Spleen (tissue), 11 donors: ENCODE measurements around the gene C6orf58. TPM values are rescaled to one million over a fixed set of nuclear protein-coding genes. Genes with fewer than 3 reads are reported as not detected.
"Not testable (repeated sequence)": the region's sequence is repeated elsewhere in the genome, so short reads cannot be mapped to it uniquely, and the experiment has no call there.

ENCODE experiments used
- DNase-seq: peaks from one replicate; pipeline ENCODE4 v3.0.0-alpha.2; 2020
- H3K27ac ChIP-seq, 8 donors: fragments of 200-600 bp; sonication (generic) in 7 of 8; 1 replicate in 4 of 8; 2 replicates in 4 of 8; pipeline versions ENCODE4 v1.5.0 to v1.8.0; 2016 to 2021; ENCODE audit warnings: inconsistent platforms in 4 of 8, mild to moderate bottlenecking in 4 of 8, moderate library complexity in 1 of 8
- H3K27me3 ChIP-seq, 7 donors: fragments of 200-600 bp; sonication (generic) in 6 of 7; replicated peaks in 1 of 7; 1 replicate in 4 of 7; 2 replicates in 3 of 7; pipeline versions ENCODE4 v1.5.0 to v1.8.0; 2016 to 2021; ENCODE audit warnings: inconsistent platforms in 3 of 7, mild to moderate bottlenecking in 1 of 7
- H3K36me3 ChIP-seq, 6 donors: fragments of 200-600 bp; sonication (generic) in 5 of 6; 1 replicate in 4 of 6; 2 replicates in 2 of 6; pipeline versions ENCODE4 v1.5.0 to v1.8.0; 2016 to 2021; ENCODE audit warnings: inconsistent platforms in 2 of 6
- H3K4me1 ChIP-seq, 6 donors: fragments of 200-600 bp; sonication (generic) in 5 of 6; 1 replicate in 3 of 6; 2 replicates in 3 of 6; pipeline versions ENCODE4 v1.5.0 to v1.8.0; 2016 to 2021; ENCODE audit warnings: inconsistent platforms in 3 of 6
- H3K4me3 ChIP-seq, 8 donors: fragments of 200-600 bp; sonication (generic) in 7 of 8; 1 replicate in 4 of 8; 2 replicates in 4 of 8; pipeline versions ENCODE4 v1.5.0 to v1.8.0; 2016 to 2021; ENCODE audit warnings: inconsistent platforms in 4 of 8, mild to moderate bottlenecking in 4 of 8, moderate library complexity in 2 of 8
- H3K9me3 ChIP-seq, 8 donors: fragments of 200-600 bp; sonication (generic) in 7 of 8; 1 replicate in 4 of 8; 2 replicates in 4 of 8; pipeline versions ENCODE4 v1.5.0 to v1.8.0; 2016 to 2021; ENCODE audit warnings: inconsistent platforms in 4 of 8
- POLR2A ChIP-seq, 3 donors: fragments of 450-650 bp; IDR thresholded peaks; one replicate each; pipeline ENCODE4 v1.5.1; 2017; ENCODE audit warnings: antibody characterized with exemption in 3 of 3, mild to moderate bottlenecking in 1 of 3
- POLR2AphosphoS5 ChIP-seq, 3 donors: sonication (generic); formaldehyde crosslinking; IDR thresholded peaks; one replicate each; pipeline ENCODE4 v1.5.1; 2017; ENCODE audit warnings: antibody characterized with exemption in 3 of 3
- WGBS, 5 donors: extraction: QIAGEN DNeasy Blood & Tissue Kit in 3 of 5; methylation state at CpG; one replicate each; pipeline versions ENCODE4 v1.1.5 to v1.1.7; 2013 to 2018; 5-methylcytosine and 5-hydroxymethylcytosine counted together
- intact Hi-C: fragments of 100-400 bp; cut with DNase I; formaldehyde crosslinking; loops from one replicate; pipeline ENCODE4 v1.15.0; 2023; ENCODE audit warnings: low total_unique reads
- polyA plus RNA-seq, 3 donors: library from polyadenylated mRNA; stranded (reverse); fragments of 200-250 nt; gene quantifications; one replicate each; pipeline ENCODE4 v1.2.1, GENCODE V29; 2013
- total RNA-seq, 7 donors: library from RNA; depleted of rRNA in 3 of 7; stranded (reverse); fragments of >200 nt in 3 of 7; fragmentation: NEBNext Ultra II Directional in 4 of 7; extraction: Animal tissue kit (Norgen Biotek cat#: 25700) in 4 of 7; gene quantifications; one replicate each; pipeline versions ENCODE4 v1.1.0 to v1.2.1, GENCODE V29; 2016 to 2021
- TF ChIP-seq, protein P1 (sequence below), 11 experiments: fragments of 200-600 bp in 7 of 11; fragments of 450-650 bp in 4 of 11; sonication (generic) in 4 of 11; IDR thresholded peaks in 8 of 11; conservative IDR thresholded peaks in 3 of 11; 1 replicate in 7 of 11; 2 replicates in 4 of 11; pipeline versions ENCODE4 v1.4.0 to v1.8.0; 2016 to 2021; ENCODE audit warnings: antibody characterized with exemption in 11 of 11, inconsistent platforms in 4 of 11, mild to moderate bottlenecking in 1 of 11
- donor health status: healthy with polysubstance abuse.
- donor health status: DM: no; HTN: no; CAD: no; lungs with moderate emphysema.
- donor health status: DM: no; HTN: no; CAD: no.
- donor health status: Bipolar disorder and iron deficiency.
- donor health status: healthy.
- donor health status: DM: no; HTN: no; CAD: no.
- donor health status: DM: yes; HTN: yes; CAD: no.

The C6orf58 gene
- total and polyA plus RNA-seq, 10 donors = 0.11 TPM; not detected in 9

GRCh38 chr6:127587875-127588274 is 10.9 kb downstream of the C6orf58 start:
- no peak for DNase-seq
- peaks cover 0 to 6% (median 0%) of the 10 kb centered on the region in 7 donors for H3K27me3 ChIP-seq
- no peaks in the 10 kb centered on the region for H3K9me3 ChIP-seq
- intact Hi-C loops = no loop called here
- WGBS, 5 donors = 54 to 78% (median 71%) methylated on average over 2 of the region's 2 CpGs
- TF ChIP-seq POLR2AphosphoS5 (IDR thresholded peaks at IDR 0.05) (no peak), POLR2A (IDR thresholded peaks at IDR 0.05) (no peak)
- TF ChIP-seq, protein P1, sequence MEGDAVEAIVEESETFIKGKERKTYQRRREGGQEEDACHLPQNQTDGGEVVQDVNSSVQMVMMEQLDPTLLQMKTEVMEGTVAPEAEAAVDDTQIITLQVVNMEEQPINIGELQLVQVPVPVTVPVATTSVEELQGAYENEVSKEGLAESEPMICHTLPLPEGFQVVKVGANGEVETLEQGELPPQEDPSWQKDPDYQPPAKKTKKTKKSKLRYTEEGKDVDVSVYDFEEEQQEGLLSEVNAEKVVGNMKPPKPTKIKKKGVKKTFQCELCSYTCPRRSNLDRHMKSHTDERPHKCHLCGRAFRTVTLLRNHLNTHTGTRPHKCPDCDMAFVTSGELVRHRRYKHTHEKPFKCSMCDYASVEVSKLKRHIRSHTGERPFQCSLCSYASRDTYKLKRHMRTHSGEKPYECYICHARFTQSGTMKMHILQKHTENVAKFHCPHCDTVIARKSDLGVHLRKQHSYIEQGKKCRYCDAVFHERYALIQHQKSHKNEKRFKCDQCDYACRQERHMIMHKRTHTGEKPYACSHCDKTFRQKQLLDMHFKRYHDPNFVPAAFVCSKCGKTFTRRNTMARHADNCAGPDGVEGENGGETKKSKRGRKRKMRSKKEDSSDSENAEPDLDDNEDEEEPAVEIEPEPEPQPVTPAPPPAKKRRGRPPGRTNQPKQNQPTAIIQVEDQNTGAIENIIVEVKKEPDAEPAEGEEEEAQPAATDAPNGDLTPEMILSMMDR (IDR thresholded peaks at IDR 0.05 in 8 of 11, conservative IDR thresholded peaks at IDR 0.05 in 3 of 11) = no peak
- no peaks in the 10 kb centered on the region for H3K4me1 ChIP-seq
- no peaks in the 10 kb centered on the region for H3K36me3 ChIP-seq
- H3K4me3 ChIP-seq = no peak overlapping the region
- no peak overlapping the region for H3K27ac ChIP-seq

DNA sequence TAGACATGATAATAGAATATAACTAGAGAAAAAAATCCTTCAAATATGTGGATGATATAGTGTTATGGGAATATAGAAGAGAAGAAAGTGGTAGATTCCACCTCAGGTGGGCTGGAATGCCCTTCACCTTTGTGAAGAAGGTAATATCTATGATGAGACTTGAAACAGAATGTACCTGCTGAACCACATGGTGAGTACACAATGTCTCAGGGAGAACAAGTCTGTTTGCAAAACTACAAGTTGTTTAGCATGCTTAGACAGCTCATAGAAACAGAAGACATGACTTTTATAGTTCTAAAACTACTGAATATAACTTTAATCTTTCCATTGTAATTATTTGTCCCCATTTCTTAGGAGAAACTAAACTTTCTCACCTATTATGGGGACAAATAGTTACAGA is 12.2 kb downstream of the C6orf58 start:
- Histone ChIP-seq H3K9me3 (no peaks in the 10 kb centered on the region), H3K4me1 (no peaks in the 10 kb centered on the region), H3K4me3 (no peak overlapping the region), H3K36me3 (no peaks in the 10 kb centered on the region), H3K27me3 (peaks cover 0 to 6% (median 0%) of the 10 kb centered on the region in 7 donors), H3K27ac (no peak overlapping the region)
- TF ChIP-seq, protein P1 (IDR thresholded peaks at IDR 0.05 in 8 of 11, conservative IDR thresholded peaks at IDR 0.05 in 3 of 11) = no peak
- TF ChIP-seq POLR2AphosphoS5 (IDR thresholded peaks at IDR 0.05) = no peak
- no peak for TF ChIP-seq POLR2A (IDR thresholded peaks at IDR 0.05)
- intact Hi-C loops = no loop called here
- DNase-seq = no peak

- intact Hi-C loops = no loop called here
These were observed 13.4 kb downstream of the C6orf58 start for GRCh38 chr6:127590344-127590743.

DNA sequence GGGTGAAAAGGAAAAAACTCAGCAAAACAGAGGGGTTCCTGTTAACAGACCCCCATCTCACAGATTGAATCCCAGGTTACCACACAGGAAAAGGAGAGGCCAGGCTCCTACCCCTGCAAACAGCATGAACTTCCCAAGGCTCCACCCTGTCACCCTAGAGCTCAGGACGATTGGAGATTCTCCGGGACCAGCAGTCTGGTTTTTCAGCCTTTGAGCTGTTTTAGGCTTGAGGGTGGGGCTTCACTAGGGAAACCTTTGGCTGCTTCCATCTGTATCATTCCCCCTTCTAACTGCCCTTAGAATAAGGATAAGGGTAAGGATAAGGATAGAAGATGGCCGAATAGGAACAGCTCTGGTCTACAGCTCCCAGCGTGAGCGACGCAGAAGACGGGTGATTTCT is 16.0 kb downstream of the C6orf58 start:
- DNase-seq = no peak
- intact Hi-C loops = no loop called here

More at GRCh38 chr6:127590344-127590743, 13.4 kb downstream of the C6orf58 start:
- TF ChIP-seq, protein P1 (IDR thresholded peaks at IDR 0.05 in 8 of 11, conservative IDR thresholded peaks at IDR 0.05 in 3 of 11) = no peak
- TF ChIP-seq POLR2A (IDR thresholded peaks at IDR 0.05) (no peak), POLR2AphosphoS5 (IDR thresholded peaks at IDR 0.05) (no peak)
- H3K4me1 ChIP-seq = no peaks in the 10 kb centered on the region
- H3K27me3 ChIP-seq = peaks cover 0 to 6% (median 0%) of the 10 kb centered on the region in 7 donors
- no peaks in the 10 kb centered on the region for H3K36me3 ChIP-seq
- H3K4me3 ChIP-seq = no peak overlapping the region
- no peak overlapping the region for H3K27ac ChIP-seq
- H3K9me3 ChIP-seq = no peaks in the 10 kb centered on the region
- 71 to 89% (median 81%) methylated on average over 1 of the region's 1 CpG for WGBS, 5 donors
- no peak for DNase-seq

DNA sequence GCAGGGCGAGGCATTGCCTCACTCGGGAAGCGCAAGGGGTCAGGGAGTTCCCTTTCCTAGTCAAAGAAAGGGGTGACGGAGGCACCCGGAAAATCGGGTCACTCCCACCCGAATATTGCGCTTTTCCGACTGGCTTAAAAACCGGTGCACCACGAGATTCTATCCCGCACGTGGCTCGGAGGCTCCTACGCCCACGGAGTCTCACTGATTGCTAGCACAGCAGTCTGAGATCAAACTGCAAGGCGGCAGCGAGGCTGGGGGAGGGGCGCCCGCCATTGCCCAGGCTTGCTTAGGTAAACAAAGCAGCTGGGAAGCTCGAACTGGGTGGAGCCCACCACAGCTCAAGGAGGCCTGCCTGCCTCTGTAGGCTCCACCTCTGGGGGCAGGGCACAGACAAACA is 16.5 kb downstream of the C6orf58 start:
- H3K27ac ChIP-seq, H3K4me3 ChIP-seq, H3K36me3 ChIP-seq, DNase-seq, H3K4me1 ChIP-seq, H3K9me3 ChIP-seq, intact Hi-C loops, H3K27me3 ChIP-seq: not testable (repeated sequence)
- WGBS, 5 donors = 83 to 100% (median 89%) methylated on average over 7 to 20 of the region's 21 CpGs

More for the DNA sequence above, 16.0 kb downstream of the C6orf58 start:
- WGBS, 5 donors = 82 to 95% (median 90%) methylated on average over 7 of the region's 7 CpGs
- Histone ChIP-seq H3K36me3 (no peaks in the 10 kb centered on the region), H3K4me1 (no peaks in the 10 kb centered on the region), H3K4me3 (no peak overlapping the region), H3K27ac (no peak overlapping the region), H3K9me3 (no peaks in the 10 kb centered on the region), H3K27me3 (peaks cover 0 to 6% (median 0%) of the 10 kb centered on the region in 7 donors)
- TF ChIP-seq POLR2AphosphoS5 (IDR thresholded peaks at IDR 0.05) (no peak), POLR2A (IDR thresholded peaks at IDR 0.05) (no peak)
- TF ChIP-seq, protein P1 (IDR thresholded peaks at IDR 0.05 in 8 of 11, conservative IDR thresholded peaks at IDR 0.05 in 3 of 11) = no peak
